Measurements from ENCODE around the gene SLIT3. TPM values are rescaled to one million over a fixed set of nuclear protein-coding genes. Genes with fewer than 3 reads are reported as not detected.

The SLIT3 gene
- total and polyA plus RNA-seq, 2 experiments from 2014 or later = 58.4 to 96.7 TPM

DNA sequence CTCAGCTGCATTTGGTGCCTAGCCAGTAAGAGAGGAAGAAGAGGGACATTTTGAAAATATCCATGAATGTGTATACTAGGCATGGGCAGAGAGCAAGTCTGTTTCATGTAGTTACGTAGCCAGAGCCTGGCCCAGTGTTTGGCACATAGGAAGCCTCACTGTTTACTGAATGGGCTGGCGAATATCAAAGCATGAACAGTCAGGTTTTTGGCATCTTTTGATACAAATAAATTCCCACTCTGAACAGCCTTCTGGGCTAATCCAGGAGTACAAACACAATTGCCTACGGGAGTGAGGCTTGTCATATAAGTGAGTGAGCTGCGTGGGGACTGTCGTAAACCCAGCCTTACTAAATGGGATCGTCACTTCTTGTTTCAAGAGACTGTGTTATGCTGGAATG, 468.6 kb downstream of the SLIT3 start:
- H3K4me3 ChIP-seq = no peak overlapping the region
- H3K27ac ChIP-seq = no peak overlapping the region
- no peaks in the 10 kb centered on the region for H3K27me3 ChIP-seq
- H4K20me1 ChIP-seq (ENCODE audit: insufficient read depth, poor library complexity, severe bottlenecking) = no peaks in the 10 kb centered on the region
- H3K79me2 ChIP-seq = no peaks in the 10 kb centered on the region
- H3K4me1 ChIP-seq (ENCODE audit: insufficient read depth) = no peaks in the 10 kb centered on the region
- no peak overlapping the region for H2AFZ ChIP-seq
- WGBS (ENCODE audit: low lambda C conversion rate, missing lambda C conversion rate) = 81% methylated on average over 6 of the region's 6 CpGs
- H3K9me2 ChIP-seq (replicated peaks; ENCODE audit: insufficient read depth) = no peaks in the 10 kb centered on the region
- H3K36me3 ChIP-seq (replicated peaks; ENCODE audit: insufficient read depth, low read depth) = no peaks in the 10 kb centered on the region
- H3K4me2 ChIP-seq = no peak overlapping the region
- DNase-seq (ENCODE audit: low spot score) = no peak
- TF ChIP-seq EZH2 (IDR thresholded peaks at IDR 0.05; ENCODE audit: borderline replicate concordance) (no peak), EZH2phosphoT487 (IDR thresholded peaks at IDR 0.05; ENCODE audit: low read depth, severe bottlenecking, unreplicated experiment) (no peak)
- TF ChIP-seq, protein P1, sequence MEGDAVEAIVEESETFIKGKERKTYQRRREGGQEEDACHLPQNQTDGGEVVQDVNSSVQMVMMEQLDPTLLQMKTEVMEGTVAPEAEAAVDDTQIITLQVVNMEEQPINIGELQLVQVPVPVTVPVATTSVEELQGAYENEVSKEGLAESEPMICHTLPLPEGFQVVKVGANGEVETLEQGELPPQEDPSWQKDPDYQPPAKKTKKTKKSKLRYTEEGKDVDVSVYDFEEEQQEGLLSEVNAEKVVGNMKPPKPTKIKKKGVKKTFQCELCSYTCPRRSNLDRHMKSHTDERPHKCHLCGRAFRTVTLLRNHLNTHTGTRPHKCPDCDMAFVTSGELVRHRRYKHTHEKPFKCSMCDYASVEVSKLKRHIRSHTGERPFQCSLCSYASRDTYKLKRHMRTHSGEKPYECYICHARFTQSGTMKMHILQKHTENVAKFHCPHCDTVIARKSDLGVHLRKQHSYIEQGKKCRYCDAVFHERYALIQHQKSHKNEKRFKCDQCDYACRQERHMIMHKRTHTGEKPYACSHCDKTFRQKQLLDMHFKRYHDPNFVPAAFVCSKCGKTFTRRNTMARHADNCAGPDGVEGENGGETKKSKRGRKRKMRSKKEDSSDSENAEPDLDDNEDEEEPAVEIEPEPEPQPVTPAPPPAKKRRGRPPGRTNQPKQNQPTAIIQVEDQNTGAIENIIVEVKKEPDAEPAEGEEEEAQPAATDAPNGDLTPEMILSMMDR (IDR thresholded peaks at IDR 0.05; ENCODE audit: poor library complexity) = no peak
- H3K9me3 ChIP-seq (ENCODE audit: low read depth) = no peaks in the 10 kb centered on the region

DNA sequence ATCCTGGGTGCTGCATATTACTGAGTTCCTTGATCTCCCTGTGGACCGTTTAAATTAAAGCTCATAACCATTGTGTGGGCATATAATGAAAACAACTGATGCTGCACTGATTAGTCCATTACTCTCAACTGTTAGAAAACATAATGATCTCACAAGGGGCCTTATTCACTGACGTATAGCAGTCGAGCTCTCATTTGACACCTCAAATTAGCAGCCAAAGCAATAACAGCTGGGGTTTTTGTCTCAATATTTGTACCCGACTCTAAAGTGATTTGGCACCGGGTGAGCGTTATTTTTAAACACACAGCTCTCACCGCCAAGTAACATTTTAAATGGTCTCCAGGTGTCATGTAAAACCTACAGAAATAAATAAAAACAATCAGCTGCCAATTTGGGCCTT, 469.6 kb downstream of the SLIT3 start:
- peaks cover 1% of the 10 kb centered on the region for H3K4me1 ChIP-seq (ENCODE audit: insufficient read depth)
- no peaks in the 10 kb centered on the region for H3K27me3 ChIP-seq
- WGBS (ENCODE audit: low lambda C conversion rate, missing lambda C conversion rate) = 84% methylated on average over 7 of the region's 7 CpGs
- no peak for TF ChIP-seq EZH2 (IDR thresholded peaks at IDR 0.05; ENCODE audit: borderline replicate concordance)
- TF ChIP-seq, protein P1 (IDR thresholded peaks at IDR 0.05; ENCODE audit: poor library complexity) = no peak
- no peak for TF ChIP-seq EZH2phosphoT487 (IDR thresholded peaks at IDR 0.05; ENCODE audit: low read depth, severe bottlenecking, unreplicated experiment)
- no peak overlapping the region for H2AFZ ChIP-seq
- H3K79me2 ChIP-seq = no peaks in the 10 kb centered on the region
- H3K9me2 ChIP-seq (replicated peaks; ENCODE audit: insufficient read depth) = no peaks in the 10 kb centered on the region
- no peaks in the 10 kb centered on the region for H4K20me1 ChIP-seq (ENCODE audit: insufficient read depth, poor library complexity, severe bottlenecking)
- H3K27ac ChIP-seq = no peak overlapping the region
- no peak overlapping the region for H3K4me2 ChIP-seq
- DNase-seq (ENCODE audit: low spot score) = no peak
- no peaks in the 10 kb centered on the region for H3K36me3 ChIP-seq (replicated peaks; ENCODE audit: insufficient read depth, low read depth)
- H3K4me3 ChIP-seq = no peak overlapping the region
- no peaks in the 10 kb centered on the region for H3K9me3 ChIP-seq (ENCODE audit: low read depth)

DNA sequence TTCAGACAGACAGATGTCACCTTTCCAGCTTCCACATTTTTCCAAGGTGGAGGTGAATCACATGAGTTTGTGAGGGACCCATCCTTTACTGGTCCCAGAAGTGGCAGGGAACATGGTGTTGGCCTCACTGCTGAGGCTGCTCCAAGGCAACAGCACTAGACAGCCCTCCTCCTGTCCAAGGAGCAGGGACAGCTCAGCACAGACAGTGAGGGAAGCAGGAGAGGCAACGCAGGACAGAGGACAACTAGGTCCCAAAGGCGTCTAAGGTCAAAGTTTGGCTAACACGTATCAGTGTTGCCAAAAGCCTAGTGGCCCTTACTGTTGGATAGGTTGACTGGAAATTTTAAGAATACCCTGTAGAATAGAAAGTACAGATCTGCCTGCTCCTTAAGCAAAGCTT, 470.1 kb downstream of the SLIT3 start:
- Histone ChIP-seq H3K27ac (no peak overlapping the region), H3K4me2 (no peak overlapping the region), H4K20me1 (ENCODE audit: insufficient read depth, poor library complexity, severe bottlenecking) (no peaks in the 10 kb centered on the region), H3K79me2 (no peaks in the 10 kb centered on the region), H3K9me2 (replicated peaks; ENCODE audit: insufficient read depth) (no peaks in the 10 kb centered on the region), H3K9me3 (ENCODE audit: low read depth) (no peaks in the 10 kb centered on the region), H3K4me1 (ENCODE audit: insufficient read depth) (peaks cover 7% of the 10 kb centered on the region), H3K36me3 (replicated peaks; ENCODE audit: insufficient read depth, low read depth) (no peaks in the 10 kb centered on the region), H3K27me3 (no peaks in the 10 kb centered on the region), H3K4me3 (no peak overlapping the region), H2AFZ (no peak overlapping the region)
- DNase-seq (ENCODE audit: low spot score) = no peak
- WGBS (ENCODE audit: low lambda C conversion rate, missing lambda C conversion rate) = 88% methylated on average over 3 of the region's 3 CpGs
- TF ChIP-seq EZH2phosphoT487 (IDR thresholded peaks at IDR 0.05; ENCODE audit: low read depth, severe bottlenecking, unreplicated experiment) (no peak), EZH2 (IDR thresholded peaks at IDR 0.05; ENCODE audit: borderline replicate concordance) (no peak)
- TF ChIP-seq, protein P1 (IDR thresholded peaks at IDR 0.05; ENCODE audit: poor library complexity) = no peak

DNA sequence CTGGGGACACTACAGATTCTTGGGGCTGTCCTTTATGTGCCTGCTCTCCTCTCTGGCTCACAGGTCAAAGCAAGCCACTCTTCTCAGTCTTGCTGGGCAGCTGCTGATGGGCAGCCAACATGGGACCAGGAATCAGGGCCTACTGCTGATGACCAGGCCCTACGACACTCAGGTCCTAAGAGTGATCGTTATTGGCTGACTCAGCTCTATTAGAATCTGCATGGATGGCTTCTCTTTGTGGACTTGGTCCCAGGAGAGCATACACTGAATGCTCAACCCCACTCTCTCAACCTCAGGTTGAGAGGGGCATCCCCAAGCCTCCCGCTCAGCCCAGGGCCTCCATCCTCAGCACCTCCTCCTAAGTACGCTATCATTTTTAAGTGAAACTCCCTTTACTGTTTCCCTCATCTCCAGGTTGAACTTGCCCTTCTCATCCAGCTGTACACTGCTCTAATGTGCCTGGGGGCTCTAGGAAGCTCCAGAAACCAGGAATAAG, 471.0 kb downstream of the SLIT3 start:
- Histone ChIP-seq H3K4me2 (no peak overlapping the region), H3K36me3 (replicated peaks; ENCODE audit: insufficient read depth, low read depth) (no peaks in the 10 kb centered on the region), H3K27ac (no peak overlapping the region), H2AFZ (no peak overlapping the region), H4K20me1 (ENCODE audit: insufficient read depth, poor library complexity, severe bottlenecking) (no peaks in the 10 kb centered on the region), H3K4me3 (no peak overlapping the region), H3K79me2 (no peaks in the 10 kb centered on the region), H3K27me3 (no peaks in the 10 kb centered on the region), H3K9me2 (replicated peaks; ENCODE audit: insufficient read depth) (no peaks in the 10 kb centered on the region), H3K4me1 (ENCODE audit: insufficient read depth) (peaks cover 7% of the 10 kb centered on the region), H3K9me3 (ENCODE audit: low read depth) (no peaks in the 10 kb centered on the region)
- no peak for DNase-seq (ENCODE audit: low spot score)
- WGBS (ENCODE audit: low lambda C conversion rate, missing lambda C conversion rate) = 99% methylated on average over 4 of the region's 4 CpGs
- TF ChIP-seq EZH2phosphoT487 (IDR thresholded peaks at IDR 0.05; ENCODE audit: low read depth, severe bottlenecking, unreplicated experiment) (no peak), EZH2 (IDR thresholded peaks at IDR 0.05; ENCODE audit: borderline replicate concordance) (no peak)
- TF ChIP-seq, protein P1 (IDR thresholded peaks at IDR 0.05; ENCODE audit: poor library complexity) = no peak
